Aorta (tissue), 5 donors: ENCODE measurements around the gene TMEM232. TPM values are rescaled to one million over a fixed set of nuclear protein-coding genes. Genes with fewer than 3 reads are reported as not detected.

Source experiments
- ATAC-seq: fragments of 200-7000 bp; cut with Tn5 transposase; one replicate; pipeline ENCODE4 v1.9.1; 2022; ENCODE audit warnings: moderate library complexity; ENCODE audit not compliant: low FRiP score
- DNase-seq, 2 donors: peaks; one replicate each; pipeline ENCODE4 v3.0.0-alpha.2; 2020
- H3K27ac ChIP-seq, 2 donors: one replicate each; pipeline ENCODE4 v1.5.1; 2013; ENCODE audit warnings: low read length in 2 of 2, mild to moderate bottlenecking in 2 of 2, moderate library complexity in 2 of 2, control low read depth in 1 of 2, inconsistent platforms in 1 of 2, low read depth in 1 of 2
- H3K27me3 ChIP-seq, 2 donors: one replicate each; pipeline ENCODE4 v1.6.1; 2013; ENCODE audit warnings: control low read depth in 1 of 2, low read length in 1 of 2, mild to moderate bottlenecking in 1 of 2, moderate library complexity in 1 of 2; ENCODE audit not compliant: insufficient read depth in 2 of 2, control insufficient read depth in 1 of 2
- H3K36me3 ChIP-seq, 2 donors: one replicate each; pipeline ENCODE4 v1.6.1; 2013; ENCODE audit warnings: control low read depth in 1 of 2, low read length in 1 of 2, mild to moderate bottlenecking in 1 of 2; ENCODE audit not compliant: insufficient read depth in 2 of 2, control insufficient read depth in 1 of 2
- H3K4me1 ChIP-seq, 2 donors: one replicate each; pipeline ENCODE4 v1.6.1; 2013; ENCODE audit warnings: low read length in 2 of 2, control low read depth in 1 of 2, mild to moderate bottlenecking in 1 of 2, moderate library complexity in 1 of 2; ENCODE audit not compliant: insufficient read depth in 2 of 2, control insufficient read depth in 1 of 2
- H3K4me3 ChIP-seq, 2 donors: one replicate each; pipeline ENCODE4 v1.5.1; 2013; ENCODE audit warnings: low read length in 2 of 2, control low read depth in 1 of 2, mild to moderate bottlenecking in 1 of 2
- H3K9me3 ChIP-seq: one replicate; pipeline ENCODE4 v1.6.1; 2013; ENCODE audit warnings: mild to moderate bottlenecking, low read length; ENCODE audit not compliant: control insufficient read depth
- WGBS, 2 donors: extraction: QIAGEN DNeasy Blood & Tissue Kit; methylation state at CpG; one replicate each; pipeline ENCODE4 v1.1.7; 2013; 5-methylcytosine and 5-hydroxymethylcytosine counted together
- intact Hi-C, 2 donors: fragments of 100-400 bp; cut with DNase I; formaldehyde crosslinking; loops; one replicate each; pipeline versions ENCODE4 v1.14.2 to v1.15.0; 2022
- microRNA-seq, 2 donors: library from miRNA; unstranded; fragments of <30 nt; microRNA quantifications; one replicate each; pipeline ENCODE4 v1.2.0, GENCODE V29; 2020
- polyA plus RNA-seq, 2 donors: library from polyadenylated mRNA; stranded (reverse); fragments of 200-250 nt; gene quantifications; one replicate each; pipeline ENCODE4 v1.2.3, GENCODE V29; 2013
- total RNA-seq, 2 donors: library from RNA; stranded (reverse); fragmentation: NEBNext Ultra II Directional; extraction: Animal tissue kit (Norgen Biotek cat#: 25700); gene quantifications; one replicate each; pipeline ENCODE4 v1.2.1, GENCODE V29; 2021
- donor health status: healthy with polysubstance abuse.
- donor health status: Bipolar disorder and iron deficiency.
- donor health status: DM: no; HTN: no; CAD: no.
- donor health status: DM: no; HTN: no; CAD: no.
- donor health status: DM: yes; HTN: yes; CAD: no.

TMEM232 gene
- total and polyA plus RNA-seq, 4 donors = 1.7 to 4.9 (median 2.1) TPM

DNA sequence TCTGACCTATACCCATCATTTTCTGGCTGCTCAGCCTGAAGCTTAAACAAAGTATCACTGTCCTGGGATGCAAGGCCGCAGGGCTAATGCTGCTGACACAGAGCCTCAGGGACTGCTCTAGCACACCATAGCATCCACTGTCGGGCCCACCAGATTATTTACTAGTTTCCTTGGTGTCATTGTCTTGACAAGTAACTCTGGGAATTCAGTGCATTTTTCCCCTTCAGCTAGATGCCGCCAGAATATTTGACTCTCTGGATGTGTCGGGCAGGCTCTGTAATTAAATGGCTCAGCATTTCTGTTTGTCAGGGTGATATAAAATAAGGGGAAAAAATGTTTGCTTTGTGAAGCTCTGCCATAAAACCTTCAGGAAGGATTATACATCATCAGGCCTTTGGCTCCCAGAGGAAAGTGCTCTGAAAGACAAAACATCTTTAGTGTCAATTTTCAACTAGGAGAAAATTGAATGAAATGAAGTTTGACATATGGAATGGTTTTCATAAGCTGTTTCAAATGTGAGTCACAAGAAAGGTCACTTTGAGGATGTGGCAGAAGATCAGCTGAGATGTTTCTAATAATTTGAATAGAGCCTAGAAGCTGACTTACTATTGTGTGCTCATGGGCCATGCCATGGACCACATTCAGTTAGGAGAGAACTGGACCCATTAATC is 350.1 kb downstream of the TMEM232 start:
- Histone ChIP-seq H3K27ac (no peak overlapping the region), H3K27me3 (no peaks in the 10 kb centered on the region), H3K9me3 (no peaks in the 10 kb centered on the region), H3K4me3 (no peak overlapping the region), H3K36me3 (no peaks in the 10 kb centered on the region), H3K4me1 (peaks cover 0 to 1% of the 10 kb centered on the region in 2 donors)
- DNase-seq (no peak), ATAC-seq (no peak)
- intact Hi-C loops = no loop called here
- WGBS, 2 donors = 63 to 77% methylated on average over 4 of the region's 4 CpGs

- intact Hi-C loops = no loop called here
- 90 to 92% methylated on average over 3 of the region's 3 CpGs for whole genome bisulfite sequencing, 2 donors
- H3K27ac ChIP-seq = no peak overlapping the region
Observed at GRCh38 chr5:110371725-110372041, 354.8 kb downstream of the TMEM232 start.

GRCh38 chr5:110371011-110371724 is 355.3 kb downstream of the TMEM232 start:
- intact Hi-C loops = no loop called here
- Histone ChIP-seq H3K27ac (no peak overlapping the region), H3K4me3 (no peak overlapping the region), H3K36me3 (no peaks in the 10 kb centered on the region), H3K27me3 (no peaks in the 10 kb centered on the region), H3K4me1 (no peaks in the 10 kb centered on the region), H3K9me3 (no peaks in the 10 kb centered on the region)
- DNase-seq (no peak), ATAC-seq (no peak)
- 44 to 50% methylated on average over 1 of the region's 1 CpG for WGBS, 2 donors

More at GRCh38 chr5:110371725-110372041, 354.8 kb downstream of the TMEM232 start:
- Histone ChIP-seq H3K4me1 (no peaks in the 10 kb centered on the region), H3K36me3 (no peaks in the 10 kb centered on the region), H3K27me3 (no peaks in the 10 kb centered on the region), H3K4me3 (no peak overlapping the region), H3K9me3 (no peaks in the 10 kb centered on the region)
- ATAC-seq = no peak
- no peak for DNase-seq

Small RNAs within 50 kb of the gene (microRNA-seq; reads per million reads assigned to microRNA genes)
- gene MIR548F3 = 0 reads per million in 2 donors

Other genes starting within 250 kb of the TMEM232 start
- 10 to 100 TPM; 28.7 to 36.2 TPM for gene SLC25A46, start 12.3 kb upstream of the TMEM232 start, total RNA-seq
- gene SLC25A46, start 12.3 kb upstream of the TMEM232 start, polyA plus RNA-seq = 10 to 100 TPM; 20.0 to 32.8 TPM